ENCODE data around the gene RNLS. TPM values are rescaled to one million over a fixed set of nuclear protein-coding genes. Genes with fewer than 3 reads are reported as not detected.
A peak's percentile ranks its signal among the peaks of the same experiment; 100 is the strongest.

The RNLS gene
- total and polyA plus RNA-seq, 2 of the 4 experiments (the other 2 are of a cell fraction), result 4.5 to 7.0 TPM

GRCh38 chr10:88245974-88246511, 337.1 kb downstream of the RNLS start:
- DNase-seq (peak; percentile 76), ATAC-seq (ENCODE audit: low read depth) (peak; percentile 35; the same call in 1 of the 2 replicates)
- H3K14ac ChIP-seq (replicated peaks; ENCODE audit: low read depth, low read length), result 0 out of 2 replicates have a peak overlapping the region, but pooled peaks have one; percentile 7
- no peak overlapping the region for H2AK5ac ChIP-seq (ENCODE audit: low read depth, low read length)
- H2BK5ac ChIP-seq (ENCODE audit: low read depth, low read length, poor library complexity, severe bottlenecking), result no peak overlapping the region
- H3K4me3 ChIP-seq (ENCODE audit: insufficient read depth, low read depth, low read length), result no peak overlapping the region
- in situ Hi-C loops (cut with MboI; ENCODE audit: low sequenced_read_pairs), result no loop called here
- POLR2A ChIA-PET (ENCODE audit: unreplicated experiment), result no interaction called here
- H2BK15ac ChIP-seq (ENCODE audit: low read depth, low read length), result no peak overlapping the region
- no peak overlapping the region for H3K27ac ChIP-seq (ENCODE audit: insufficient read depth, low read length)
- dilution Hi-C loops (cut with HindIII; ENCODE audit: low sequenced_read_pairs, unreplicated experiment), result no loop called here
- no peaks in the 10 kb centered on the region for H3K36me3 ChIP-seq (ENCODE audit: control insufficient read depth, insufficient read depth, low read length)
- no peak overlapping the region for H2AFZ ChIP-seq (replicated peaks; ENCODE audit: low read length, poor library complexity)
- H3K4ac ChIP-seq (ENCODE audit: low read depth, low read length), result no peak overlapping the region
- H3K9ac ChIP-seq (ENCODE audit: low read depth, low read length), result no peak overlapping the region
- no peaks in the 10 kb centered on the region for H3K9me1 ChIP-seq (ENCODE audit: insufficient read depth, low read length)
- no peak overlapping the region for H4K91ac ChIP-seq (ENCODE audit: insufficient read depth, low read depth, low read length)
- H3K27me3 ChIP-seq (ENCODE audit: control insufficient read depth, insufficient read depth, low read length), result no peaks in the 10 kb centered on the region
- H3K56ac ChIP-seq (ENCODE audit: extremely low read depth, insufficient read depth, low read length), result no peak overlapping the region
- no peak overlapping the region for H2BK120ac ChIP-seq (ENCODE audit: low read depth, low read length)
- no peak overlapping the region for H2AK9ac ChIP-seq (replicated peaks; ENCODE audit: low read depth, low read length, poor library complexity)
- H4K20me1 ChIP-seq (ENCODE audit: insufficient read depth, low read length), result no peaks in the 10 kb centered on the region
- no peak overlapping the region for H4K5ac ChIP-seq (ENCODE audit: low read depth, low read length)
- no TSS peak for BruUV-seq (replicated peaks)
- WGBS, 2 experiments (ENCODE audit: extremely low coverage in 2 of 2, insufficient read length in 1 of 2), result 0% methylated on average over 1 of the region's 4 CpGs; no CpG with 5 or more reads in 1 of the 2 experiments
- intact Hi-C loops (cut with micrococcal nuclease), result loop anchor here (10.0 kb wide), 1 partner anchor 381 kb away; the partner anchor contains the start of genes KLLN and PTEN
- H4K8ac ChIP-seq (ENCODE audit: low read depth in 2 of 2, low read length in 2 of 2), result no peak overlapping the region
- H3K4me1 ChIP-seq (ENCODE audit: control insufficient read depth, insufficient read depth, low read length), result peaks cover 5% of the 10 kb centered on the region
- no peak overlapping the region for H3K18ac ChIP-seq (ENCODE audit: low read depth, low read length)
- H3K4me2 ChIP-seq (ENCODE audit: low read depth, low read length), result peak overlapping the region; percentile 8; the same call in 1 of the 2 replicates
- H2BK20ac ChIP-seq (ENCODE audit: low read depth, low read length), result no peak overlapping the region
- no peak overlapping the region for H3K23ac ChIP-seq (ENCODE audit: low read depth, low read length)
- TF ChIP-seq CEBPB (IDR thresholded peaks at IDR 0.05; ENCODE audit: low read depth, low read length) (no peak; the same call in 1 of the 2 replicates), MAFK (IDR thresholded peaks at IDR 0.05; ENCODE audit: low read depth, low read length) (no peak), CTCF (conservative IDR thresholded peaks at IDR 0.05; ENCODE audit: low read depth, low read length) (no peak), RAD21 (IDR thresholded peaks at IDR 0.05; ENCODE audit: low read length) (no peak), POLR2A (IDR thresholded peaks at IDR 0.05; ENCODE audit: low read depth, low read length) (no peak), SMC3 (IDR thresholded peaks at IDR 0.05; ENCODE audit: low read depth, low read length) (no peak), NFE2L2 (IDR thresholded peaks at IDR 0.05; ENCODE audit: low read depth, low read length) (no peak)
- CTCF ChIA-PET, result no interaction called here
- H3K9me3 ChIP-seq (ENCODE audit: control insufficient read depth, insufficient read depth, low read length), result no peaks in the 10 kb centered on the region
- no peaks in the 10 kb centered on the region for H3K79me1 ChIP-seq (ENCODE audit: low read depth in 1 of 2, low read length in 2 of 2)

Measured in IMR-90 (cell line).